KBM-7 (cell line): ENCODE measurements around the gene FAM50B.
"Not testable (repeated sequence)": the region's sequence is repeated elsewhere in the genome, so short reads cannot be mapped to it uniquely, and the experiment has no call there.

ENCODE experiments used
- DNase-seq: peaks from one replicate; pipeline ENCODE4 v3.0.0-alpha.2; 2015
- in situ Hi-C: fragments of 300-500 bp; cut with MboI; formaldehyde crosslinking; loops from 2 replicates; pipeline ENCODE4 v1.14.3; 2020; ENCODE audit warnings: low sequenced_read_pairs, low pct_unique_long_range_greater_than_20kb, mixed read lengths

FAM50B gene

DNA sequence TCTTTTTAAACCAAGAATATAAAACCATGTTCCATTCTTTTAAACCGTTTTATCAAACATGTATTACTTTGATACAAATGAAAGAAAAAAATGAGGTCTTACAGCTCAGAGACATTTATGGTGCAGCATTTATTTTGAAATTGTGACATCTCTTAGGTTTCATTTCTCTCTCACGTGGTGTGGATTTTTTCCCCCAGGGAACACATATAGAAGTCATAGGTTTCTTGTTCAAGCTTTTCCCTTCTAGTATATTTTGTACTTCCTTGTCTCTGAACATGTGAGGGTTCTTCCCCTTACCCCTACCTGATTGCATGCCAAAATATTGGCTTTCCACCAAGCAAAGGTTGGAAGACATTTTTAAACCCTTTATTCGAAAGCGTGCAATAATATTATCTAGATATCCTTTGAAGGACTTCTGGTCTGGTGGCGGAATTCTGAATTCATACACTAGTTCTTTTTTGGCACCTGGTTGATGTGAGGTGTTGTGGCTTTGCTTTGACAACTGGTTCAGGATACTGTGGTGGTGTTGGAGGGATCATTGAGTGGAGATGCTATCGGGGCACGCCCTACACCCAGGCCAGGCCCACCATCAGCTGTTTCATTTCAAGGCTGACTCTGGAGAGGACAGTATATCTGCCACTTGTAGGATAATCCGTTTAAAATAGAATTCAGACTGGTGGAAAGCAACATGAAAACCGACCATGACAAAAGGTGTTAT, 5.6 kb upstream of the FAM50B start:
- DNase-seq = no peak
- in situ Hi-C loops = no loop called here

DNA sequence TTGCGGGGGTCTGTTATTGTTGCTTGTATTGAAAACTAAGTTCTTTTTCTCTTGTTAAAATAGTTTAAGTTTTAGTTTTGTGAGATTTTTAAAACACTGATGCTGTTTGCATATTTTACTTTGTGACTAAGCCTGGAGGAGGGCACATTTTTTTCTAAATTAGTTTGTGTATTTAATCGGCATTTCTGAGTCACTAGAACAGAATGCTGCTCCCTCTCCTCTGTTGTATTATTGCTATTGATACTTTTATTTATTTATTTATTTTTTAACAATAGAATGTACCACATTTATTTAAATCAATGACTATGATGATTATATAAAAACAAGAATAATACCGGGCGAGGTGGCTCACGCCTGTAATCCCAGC, 5.1 kb upstream of the FAM50B start:
- in situ Hi-C loops = no loop called here
- no peak for DNase-seq

DNA sequence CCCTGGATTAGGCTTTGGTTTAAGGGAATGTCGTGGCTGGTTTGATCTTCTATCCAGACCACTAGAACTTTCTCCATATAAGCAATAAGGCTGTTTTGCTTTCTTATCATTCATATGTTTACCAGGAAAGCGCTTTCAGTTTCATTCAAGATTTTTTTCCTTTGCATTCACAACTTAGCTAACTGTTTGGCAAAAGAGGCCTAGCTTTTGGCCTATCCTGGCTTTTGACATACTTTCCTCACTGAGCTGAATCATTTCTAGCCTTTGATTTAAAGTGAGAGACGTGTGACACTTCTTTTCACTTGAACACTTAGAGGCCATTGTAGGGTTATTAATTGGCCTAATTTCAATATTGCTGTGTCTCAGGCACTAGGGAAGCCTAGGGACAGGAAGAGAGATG, 1.7 kb upstream of the FAM50B start:
- DNase-seq = no peak
- in situ Hi-C loops = no loop called here

DNA sequence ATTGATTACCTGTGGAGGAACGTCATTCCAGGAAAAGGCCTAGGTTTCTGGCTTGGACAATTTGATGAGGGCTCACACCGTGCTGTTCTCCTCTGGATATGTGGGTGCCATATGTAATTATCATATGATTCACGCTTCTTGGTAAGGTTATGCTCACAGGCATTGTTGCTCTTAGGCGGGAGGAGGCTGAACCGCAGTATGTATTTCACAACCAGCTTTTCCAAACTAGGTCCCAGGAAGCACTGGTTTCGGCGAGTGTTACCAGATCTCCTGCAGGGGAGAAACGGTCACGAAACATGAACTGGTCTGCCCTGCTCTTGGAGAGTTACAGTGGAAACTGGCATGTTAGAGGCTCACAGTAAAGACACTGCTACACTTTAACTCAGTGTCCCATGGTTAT, 793 bp upstream of the FAM50B start:
- in situ Hi-C loops = no loop called here
- DNase-seq = no peak

DNA sequence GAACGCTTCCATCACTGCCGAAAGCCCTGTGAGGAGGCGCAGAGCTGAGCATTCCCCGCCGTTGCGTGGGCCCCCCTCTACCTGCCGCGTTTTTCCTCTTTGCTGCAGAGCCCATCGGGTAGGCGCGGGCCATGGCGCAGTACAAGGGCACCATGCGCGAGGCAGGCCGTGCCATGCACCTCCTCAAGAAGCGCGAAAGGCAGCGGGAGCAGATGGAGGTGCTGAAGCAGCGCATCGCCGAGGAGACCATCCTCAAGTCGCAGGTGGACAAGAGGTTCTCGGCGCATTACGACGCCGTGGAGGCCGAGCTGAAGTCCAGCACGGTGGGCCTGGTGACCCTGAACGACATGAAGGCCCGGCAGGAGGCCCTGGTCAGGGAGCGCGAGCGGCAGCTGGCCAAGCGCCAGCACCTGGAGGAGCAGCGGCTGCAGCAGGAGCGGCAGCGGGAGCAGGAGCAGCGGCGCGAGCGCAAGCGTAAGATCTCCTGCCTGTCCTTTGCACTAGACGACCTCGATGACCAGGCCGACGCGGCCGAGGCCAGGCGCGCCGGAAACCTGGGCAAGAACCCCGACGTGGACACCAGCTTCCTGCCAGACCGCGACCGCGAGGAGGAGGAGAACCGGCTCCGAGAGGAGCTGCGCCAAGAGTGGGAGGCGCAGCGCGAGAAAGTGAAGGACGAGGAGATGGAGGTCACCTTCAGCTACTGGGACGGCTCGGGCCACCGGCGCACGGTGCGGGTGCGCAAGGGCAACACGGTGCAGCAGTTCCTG, 693 bp downstream of the FAM50B start:
- in situ Hi-C loops = no loop called here
- no peak for DNase-seq

DNA sequence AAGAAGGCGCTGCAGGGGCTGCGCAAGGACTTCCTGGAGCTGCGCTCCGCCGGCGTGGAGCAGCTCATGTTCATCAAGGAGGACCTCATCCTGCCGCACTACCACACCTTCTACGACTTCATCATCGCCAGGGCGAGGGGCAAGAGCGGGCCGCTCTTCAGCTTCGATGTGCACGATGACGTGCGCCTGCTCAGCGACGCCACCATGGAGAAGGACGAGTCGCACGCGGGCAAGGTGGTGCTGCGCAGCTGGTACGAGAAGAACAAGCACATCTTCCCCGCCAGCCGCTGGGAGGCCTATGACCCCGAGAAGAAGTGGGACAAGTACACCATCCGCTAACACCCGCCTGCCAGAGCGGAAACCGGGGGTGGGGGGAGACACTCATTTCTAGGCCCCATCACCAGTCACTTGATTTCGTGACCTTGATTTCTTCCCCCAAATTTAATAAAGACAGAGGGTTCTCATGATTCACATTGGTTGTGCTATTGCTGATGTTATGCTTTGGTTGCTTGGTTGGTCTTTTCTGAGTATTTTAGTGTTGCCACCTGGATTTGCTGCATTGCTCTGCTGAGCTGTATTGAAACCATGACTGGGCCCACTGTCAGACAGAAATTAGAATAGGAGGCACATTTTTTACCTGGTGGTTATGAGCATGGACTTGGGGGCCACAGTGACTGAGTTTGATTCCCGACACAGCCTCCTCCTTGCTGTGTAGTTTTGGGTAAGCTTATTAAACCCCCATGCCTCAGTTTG, 1.5 kb downstream of the FAM50B start:
- DNase-seq = no peak

DNA sequence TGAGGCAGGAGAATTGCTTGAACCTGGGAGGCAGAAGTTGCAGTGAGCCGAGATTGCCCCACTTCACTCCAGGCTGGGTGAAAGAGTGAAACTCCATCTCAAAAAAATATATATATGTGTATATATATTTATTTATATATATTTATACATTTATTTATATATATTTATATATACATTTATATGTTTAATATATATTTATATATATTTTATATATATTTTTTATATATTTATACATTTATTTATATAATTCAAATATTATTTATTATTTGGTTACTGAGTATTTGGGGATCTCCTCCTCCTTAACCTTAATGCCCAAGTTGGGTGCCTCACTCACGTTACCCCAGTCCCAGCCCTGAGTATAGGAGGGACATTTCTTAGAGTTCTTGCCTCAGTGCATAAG, 2.7 kb downstream of the FAM50B start:
- in situ Hi-C loops = no loop called here
- no peak for DNase-seq

More for the DNA sequence above, 1.5 kb downstream of the FAM50B start:
- in situ Hi-C loops = no loop called here

DNA sequence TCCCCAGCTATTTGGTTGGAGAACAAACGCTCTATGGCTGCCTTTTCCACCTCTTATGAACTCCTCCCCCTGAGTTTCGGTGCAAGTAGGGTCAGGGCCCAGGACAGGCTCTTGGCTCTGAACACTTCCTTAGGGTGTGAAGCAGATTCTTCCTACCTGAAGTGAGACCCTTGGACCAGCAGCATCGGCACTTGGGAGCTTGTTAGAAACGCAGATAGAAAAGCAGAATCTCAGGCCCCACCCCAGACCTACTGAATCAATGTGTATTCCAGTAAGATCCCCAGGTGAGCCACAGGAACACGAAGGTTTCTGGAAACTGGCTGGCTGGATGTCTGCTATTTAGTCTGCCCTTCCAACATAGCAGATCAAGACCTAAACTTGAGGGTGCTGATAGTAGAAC, 3.2 kb downstream of the FAM50B start:
- in situ Hi-C loops = no loop called here
- DNase-seq = no peak

DNA sequence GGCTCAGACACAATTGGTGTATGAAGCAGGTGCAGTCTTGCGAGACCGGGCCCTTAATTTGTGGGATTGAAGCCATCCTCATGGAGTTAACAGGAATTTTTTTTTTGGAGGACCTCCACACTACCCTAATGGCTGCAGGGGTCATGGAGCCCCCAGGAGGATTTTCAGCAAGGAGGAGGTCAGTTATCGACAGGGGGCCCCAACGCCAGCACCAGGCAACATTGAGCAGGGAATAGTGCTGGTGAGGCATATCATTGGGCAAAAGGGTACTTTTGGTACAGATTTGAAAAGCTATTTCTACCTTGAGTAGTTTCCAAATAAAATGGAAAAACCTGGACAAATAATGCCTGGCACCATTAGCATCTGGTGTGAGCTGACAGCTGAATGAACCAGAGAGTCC, 6.7 kb downstream of the FAM50B start:
- no peak for DNase-seq
- in situ Hi-C loops = no loop called here

DNA sequence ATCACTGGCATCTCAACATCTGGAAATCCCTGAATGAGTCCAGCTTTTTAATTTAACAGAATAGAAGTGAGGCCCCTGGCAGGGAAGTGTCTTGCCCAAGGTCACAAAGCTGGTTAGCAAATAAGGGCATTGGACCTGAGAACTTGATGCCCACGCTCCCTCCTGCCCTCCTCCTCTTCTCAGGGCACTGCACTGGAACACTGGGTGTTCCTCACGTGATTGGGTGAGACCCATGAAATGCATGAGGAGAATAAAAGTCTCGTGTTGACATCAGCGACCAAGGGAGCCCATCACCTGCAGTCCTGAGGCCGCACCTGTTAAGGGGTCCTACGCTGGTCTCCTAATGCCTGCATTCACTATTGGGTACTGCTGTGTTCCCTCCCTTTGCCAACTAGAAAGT, 7.4 kb downstream of the FAM50B start:
- in situ Hi-C loops = no loop called here
- DNase-seq = no peak

DNA sequence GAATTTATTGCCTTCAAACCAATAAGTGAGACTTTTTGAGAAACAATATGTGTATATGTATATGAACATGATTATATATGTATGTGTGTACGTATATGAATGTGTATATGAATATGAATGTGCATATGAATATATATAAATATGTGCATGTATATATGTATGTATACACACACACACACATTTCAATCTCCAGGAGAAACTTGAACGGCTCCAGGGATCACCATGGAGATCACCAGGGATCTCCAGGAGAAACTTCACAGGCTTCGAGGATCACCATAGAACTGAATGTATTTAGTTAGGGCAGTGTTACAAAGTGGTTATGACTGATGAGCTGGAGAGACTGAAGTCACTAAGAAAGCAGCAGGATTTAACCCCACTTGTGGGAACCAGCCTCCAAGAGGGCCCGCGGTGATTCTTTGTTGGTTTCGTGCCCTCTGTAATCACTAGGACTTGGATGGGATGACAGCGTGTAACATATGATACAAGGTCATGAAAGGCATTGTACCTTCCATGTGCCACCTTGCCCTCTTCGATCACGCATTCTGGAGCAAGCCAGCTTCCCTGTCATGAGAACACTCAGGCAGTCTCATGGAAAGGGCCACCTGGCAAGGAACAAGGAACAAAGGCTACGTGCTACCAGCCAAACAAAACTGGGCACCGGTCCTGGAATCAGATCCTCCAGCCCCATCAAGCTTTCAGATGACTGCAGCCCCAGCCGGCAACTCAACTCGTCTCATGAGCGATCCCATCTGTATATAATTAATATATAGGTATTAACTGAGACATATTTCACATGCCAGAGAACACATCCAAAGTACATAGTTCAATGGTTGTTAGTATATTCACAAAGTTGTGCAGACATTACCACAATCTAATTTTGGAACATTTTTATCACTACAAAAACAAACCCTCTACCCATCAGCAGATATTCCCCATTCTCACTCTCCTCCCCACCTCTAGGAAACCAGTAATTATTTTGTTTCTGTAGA, 8.6 kb downstream of the FAM50B start:
- no peak for DNase-seq
- in situ Hi-C loops = no loop called here

DNA sequence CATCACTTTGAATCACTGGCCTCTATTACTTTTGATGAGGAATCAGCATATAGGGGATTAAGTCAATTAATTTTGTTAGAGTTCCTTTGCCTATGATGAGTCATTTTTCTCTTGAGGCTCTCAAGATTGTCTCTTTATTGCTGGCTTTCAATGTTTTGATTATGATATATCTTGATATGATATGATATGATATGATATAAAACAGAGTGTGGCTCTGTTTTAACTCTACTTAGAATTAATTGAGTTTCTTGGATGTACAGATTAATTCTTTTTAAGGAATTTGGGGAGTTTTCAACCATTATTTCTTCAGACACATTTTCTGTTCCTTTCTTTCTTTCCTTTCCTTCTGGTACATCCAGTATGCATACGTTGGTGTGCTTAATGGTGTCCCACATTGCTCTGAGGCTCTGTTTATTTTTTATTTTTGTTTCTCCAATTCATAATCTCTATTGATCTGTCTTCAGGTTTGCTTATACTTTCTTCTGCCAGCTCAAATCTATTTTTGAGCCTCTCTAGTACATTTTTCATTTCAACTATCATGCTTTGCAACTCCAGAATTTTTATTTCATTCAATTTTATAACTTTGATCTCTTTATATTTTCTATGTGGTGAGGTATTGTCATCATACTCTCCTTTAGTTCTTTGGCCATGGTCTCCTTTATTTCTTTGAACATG, 10.8 kb downstream of the FAM50B start:
- in situ Hi-C loops = no loop called here
- no peak for DNase-seq

DNA sequence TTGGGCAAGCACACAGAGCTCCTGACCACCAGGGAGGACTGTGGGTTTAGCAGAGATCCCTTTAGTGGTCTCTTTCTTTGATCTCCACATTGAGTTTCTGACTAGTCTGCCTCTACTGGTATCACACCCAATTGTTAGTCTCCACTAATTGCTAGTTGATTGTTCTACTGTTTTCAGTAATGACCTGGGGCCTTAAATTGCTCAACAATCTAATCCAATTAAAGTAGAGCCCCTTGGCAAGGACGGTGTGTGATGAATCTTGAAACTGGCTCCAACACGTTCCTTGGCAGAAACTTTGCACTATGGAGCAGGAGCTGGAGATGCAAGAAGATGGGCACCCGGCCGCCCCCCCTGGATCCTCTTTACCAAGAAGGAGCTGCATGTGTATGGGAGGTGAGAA, 12.3 kb downstream of the FAM50B start:
- DNase-seq = no peak
- in situ Hi-C loops = no loop called here

DNA sequence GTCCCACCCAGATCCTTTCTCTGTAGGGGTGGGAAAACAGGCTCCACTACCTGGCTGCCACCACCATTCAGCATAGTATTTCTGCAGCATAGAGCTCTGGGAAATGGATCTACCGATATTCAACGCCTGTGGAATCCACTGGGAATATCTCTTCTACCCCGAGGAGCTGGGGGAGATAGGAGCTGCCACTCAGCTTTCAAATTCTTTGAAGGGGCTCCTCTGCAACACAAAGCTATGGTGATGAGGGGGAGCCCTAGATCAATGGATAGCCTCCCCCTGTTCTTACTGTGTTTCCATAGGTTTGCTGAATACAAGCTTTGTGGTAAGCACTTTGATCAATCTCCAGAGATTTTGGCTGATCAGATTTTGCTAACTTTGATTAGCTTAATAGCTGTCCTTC, 12.9 kb downstream of the FAM50B start:
- in situ Hi-C loops = no loop called here
- DNase-seq = no peak

DNA sequence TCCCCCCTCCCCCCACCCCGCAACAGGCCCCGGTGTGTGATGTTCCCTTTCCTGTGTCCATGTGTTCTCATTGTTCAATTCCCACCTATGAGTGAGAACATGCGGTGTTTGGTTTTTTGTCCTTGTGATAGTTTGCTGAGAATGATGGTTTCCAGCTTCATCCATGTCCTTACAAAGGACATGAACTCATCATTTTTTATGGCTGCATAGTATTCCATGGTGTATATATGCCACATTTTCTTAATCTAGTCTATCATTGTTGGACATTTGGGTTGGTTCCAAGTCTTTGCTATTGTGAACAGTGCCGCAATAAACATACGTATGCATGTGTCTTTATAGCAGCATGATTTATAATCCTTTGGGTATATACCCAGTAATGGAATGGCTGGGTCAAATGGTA, 14.1 kb downstream of the FAM50B start:
- in situ Hi-C loops, DNase-seq: not testable (repeated sequence)

DNA sequence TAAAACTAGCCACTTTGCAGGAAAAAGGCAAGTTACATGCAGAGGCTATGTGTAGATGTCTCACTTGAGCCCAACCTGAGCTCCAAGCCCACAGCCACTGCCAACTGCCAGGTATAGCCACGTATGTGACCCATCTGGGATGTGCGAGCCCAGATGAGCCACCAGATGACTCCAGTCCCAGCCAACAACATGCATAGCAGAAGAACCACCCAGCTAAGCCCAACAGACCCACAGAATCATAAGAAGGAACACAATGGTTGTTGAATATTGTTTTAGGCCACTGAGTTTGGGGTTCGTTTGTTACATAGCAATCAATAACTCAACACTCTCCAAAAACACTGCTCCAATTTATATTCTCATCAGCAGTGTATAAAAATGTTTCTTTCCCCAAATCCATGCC, 16.3 kb downstream of the FAM50B start:
- DNase-seq = no peak
- in situ Hi-C loops = no loop called here

DNA sequence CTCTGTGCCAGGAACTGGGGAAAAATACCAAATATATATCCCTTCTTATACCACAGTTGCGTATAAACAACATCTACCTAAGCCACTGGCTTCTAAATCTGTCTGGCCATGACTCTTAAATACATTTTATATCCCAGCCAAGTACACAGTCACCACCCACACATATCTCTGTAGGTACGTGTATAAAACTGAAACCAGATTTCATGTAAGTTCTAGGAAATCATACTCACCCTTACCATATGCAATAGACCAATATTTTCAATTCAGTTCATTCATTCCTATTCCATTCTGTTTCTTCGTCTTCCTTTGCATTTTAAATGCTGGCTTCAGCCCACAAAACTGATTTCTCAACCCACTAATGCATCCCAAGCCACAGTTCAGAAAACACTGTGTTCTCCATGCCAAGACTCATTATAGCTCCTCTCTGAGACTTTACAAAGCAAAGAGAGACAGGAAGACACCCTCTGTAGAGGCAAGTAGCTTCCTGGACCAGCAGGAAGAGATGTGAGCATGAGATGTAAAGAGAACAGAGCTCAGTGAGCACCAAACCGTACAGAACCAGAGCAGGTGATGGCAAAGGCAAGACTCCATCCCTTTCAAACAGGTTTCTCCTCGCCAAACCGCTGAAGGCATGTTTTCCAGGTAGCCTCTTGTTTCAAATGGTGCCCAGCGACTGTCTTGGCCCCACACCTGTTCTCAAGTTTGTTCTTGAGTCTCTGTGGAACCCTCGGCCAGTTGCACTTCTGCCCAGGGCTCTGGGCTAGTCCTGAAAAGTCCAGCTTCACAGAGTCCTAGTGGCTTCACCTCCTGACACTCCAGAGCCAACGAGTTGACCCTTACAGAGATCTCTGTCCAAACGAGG, 18.7 kb downstream of the FAM50B start:
- DNase-seq = no peak
- in situ Hi-C loops = no loop called here

DNA sequence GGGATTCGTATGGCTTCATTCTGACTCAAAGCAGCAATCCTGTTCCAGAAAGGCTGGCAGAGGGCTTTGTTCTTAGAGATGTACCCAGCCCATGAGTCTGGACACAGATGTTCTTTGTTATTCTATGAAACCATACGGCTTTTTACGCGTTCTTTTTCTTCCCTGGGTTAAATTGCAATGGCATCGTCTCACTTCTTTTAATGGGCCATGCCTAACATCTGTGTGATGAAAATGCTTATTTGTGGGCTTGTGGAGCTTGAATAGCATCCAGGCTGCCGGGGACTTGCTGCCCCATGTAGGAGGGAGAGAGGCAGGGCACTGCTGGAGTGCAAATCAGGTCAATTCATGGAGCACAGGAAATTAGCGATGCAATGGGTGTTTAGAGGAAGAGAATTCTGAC, 19.4 kb downstream of the FAM50B start:
- in situ Hi-C loops = no loop called here

More for the DNA sequence above, 19.4 kb downstream of the FAM50B start:
- no peak for DNase-seq
